Dedifferentiated amniotic fluid mesenchymal stem cell (primary cell): Measurements from ENCODE around the gene STX4.
"Not testable (repeated sequence)": the region's sequence is repeated elsewhere in the genome, so short reads cannot be mapped to it uniquely, and the experiment has no call there.

ENCODE experiments used
- DNase-seq: peaks from one replicate; pipeline ENCODE4 v3.0.0-alpha.2; 2016; ENCODE audit errors: extremely low spot score

The STX4 gene

DNA sequence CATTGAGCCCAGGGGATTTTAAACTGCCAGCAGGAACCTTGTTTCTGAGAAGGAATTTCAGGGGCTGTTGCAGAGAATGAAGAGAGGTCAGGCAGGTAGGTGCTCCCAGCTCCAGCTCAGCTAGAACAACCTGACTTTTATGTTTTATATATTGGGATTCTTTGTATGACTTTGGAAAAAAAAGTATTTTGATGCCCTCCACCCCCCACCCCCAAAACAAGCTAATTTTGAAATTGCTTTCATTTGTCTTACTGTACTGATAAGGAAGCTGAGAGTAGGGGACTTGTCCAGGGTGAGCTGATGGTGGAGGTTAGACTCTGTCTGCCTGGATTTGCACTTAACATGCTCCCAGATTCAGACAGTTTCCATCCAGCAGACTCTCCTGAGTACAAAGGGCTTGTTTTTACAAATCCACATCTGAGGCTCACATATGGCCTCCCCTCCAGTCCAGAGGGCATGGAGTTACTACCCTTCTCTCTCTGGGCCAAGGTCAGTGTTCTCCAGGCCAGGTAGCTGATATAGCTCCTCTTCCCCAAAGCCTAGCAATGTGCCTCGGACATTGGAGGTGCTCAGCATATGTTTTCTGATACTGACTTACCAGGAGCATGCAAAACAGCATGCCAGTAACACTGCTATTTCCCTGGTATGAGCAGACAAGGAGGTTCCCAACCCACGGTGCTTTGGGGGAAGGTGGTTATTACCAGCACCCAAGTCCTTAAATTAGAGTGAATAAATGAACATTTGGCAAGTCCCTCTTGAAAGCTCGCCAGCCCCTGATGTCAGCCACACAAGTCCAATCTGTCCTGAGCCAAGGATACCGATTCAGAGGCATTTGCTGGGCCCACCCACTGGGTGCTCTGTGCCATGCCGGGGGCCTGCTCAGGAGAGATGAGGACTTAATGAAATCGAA is 34.3 kb upstream of the STX4 start:
- DNase-seq: no peak

DNA sequence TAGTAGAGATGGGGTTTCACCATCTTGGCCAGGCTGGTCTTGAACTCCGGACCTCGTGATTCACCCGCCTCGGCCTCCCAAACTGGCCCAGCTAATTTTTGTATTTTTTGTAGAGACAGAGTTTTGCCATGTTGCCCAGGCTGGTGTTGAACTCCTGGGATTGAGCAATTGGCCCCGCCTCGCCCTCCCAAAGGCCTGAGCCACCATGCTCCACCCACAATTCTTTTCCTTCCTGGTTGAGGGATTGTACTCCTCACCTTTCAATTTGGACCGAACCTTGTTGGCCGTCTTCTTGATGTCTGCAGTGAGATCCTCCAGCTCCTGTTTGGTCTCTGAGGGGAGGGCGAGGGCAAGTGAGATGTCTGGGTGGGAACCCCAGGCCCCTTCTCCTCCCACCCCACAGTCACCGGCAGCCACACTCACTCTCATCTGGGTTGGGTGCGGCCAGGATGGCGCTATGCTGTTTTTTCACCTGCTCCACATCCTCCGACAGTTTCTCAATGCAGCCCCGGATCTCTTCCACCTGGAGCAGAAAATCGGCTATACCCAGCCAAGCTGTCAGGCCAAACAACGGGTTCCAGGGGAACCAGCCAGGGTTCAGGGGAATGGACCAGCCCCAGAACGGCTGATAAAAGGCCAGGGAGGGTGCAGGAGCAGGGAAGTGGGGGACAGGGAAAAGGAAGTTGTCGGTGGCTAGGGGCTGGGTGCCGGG is 32.5 kb upstream of the STX4 start:
- no peak for DNase-seq

DNA sequence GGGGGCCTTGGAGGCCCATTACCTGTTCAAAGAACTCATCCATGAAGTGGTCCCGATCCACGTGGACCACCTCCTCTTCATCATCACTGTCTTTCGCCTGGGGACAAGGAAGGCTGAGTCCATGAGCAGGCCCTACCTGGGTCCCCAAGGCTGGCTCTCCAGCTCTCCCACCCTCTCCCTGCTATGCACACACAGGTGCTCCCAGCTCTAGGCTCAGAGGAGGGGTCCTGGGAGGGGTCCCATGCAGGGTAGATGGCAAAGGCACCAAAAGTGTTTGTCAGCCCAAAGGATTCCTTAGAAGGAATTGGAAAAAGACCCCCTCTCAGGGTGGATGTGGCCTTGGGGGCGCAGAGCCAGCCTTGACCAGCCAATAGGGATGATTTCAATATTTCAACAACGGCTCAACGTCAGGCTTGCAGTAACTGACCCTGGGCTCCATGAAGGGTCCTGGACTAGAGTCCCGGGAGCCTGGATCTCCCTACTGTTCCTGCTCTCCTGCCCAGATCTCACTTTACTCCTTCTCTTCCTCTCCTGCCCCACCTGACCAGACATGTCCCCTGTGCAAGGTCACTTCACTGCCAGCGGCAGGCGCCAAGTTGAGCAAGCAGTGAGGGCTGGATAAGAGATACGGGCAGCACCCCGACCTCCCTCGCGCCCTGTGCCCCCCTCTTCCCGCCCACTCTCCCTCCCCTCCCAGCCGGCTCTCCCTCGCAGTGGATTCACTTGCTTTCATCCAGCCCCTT is 31.7 kb upstream of the STX4 start:
- no peak for DNase-seq

DNA sequence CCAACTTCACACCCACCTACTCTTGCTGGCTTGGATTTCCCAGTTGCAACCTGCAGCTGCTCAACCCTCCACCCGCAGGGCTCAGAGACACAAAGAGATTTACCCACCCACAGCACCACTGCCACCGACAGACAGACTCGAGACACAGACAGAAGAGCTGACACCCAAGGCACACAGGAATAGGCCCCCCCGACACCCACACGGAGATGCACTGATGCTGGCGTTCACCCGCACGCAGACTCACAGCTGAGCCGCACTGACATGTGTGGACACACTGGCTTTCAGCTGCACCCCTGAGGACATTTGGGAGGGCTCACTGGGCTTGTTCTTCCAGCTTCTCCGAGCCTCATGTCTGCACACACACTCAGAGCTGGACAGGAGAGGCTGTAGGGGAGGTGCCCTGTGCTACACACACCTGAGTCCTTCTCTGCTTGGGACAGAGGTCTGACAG is 31.1 kb upstream of the STX4 start:
- no peak for DNase-seq

DNA sequence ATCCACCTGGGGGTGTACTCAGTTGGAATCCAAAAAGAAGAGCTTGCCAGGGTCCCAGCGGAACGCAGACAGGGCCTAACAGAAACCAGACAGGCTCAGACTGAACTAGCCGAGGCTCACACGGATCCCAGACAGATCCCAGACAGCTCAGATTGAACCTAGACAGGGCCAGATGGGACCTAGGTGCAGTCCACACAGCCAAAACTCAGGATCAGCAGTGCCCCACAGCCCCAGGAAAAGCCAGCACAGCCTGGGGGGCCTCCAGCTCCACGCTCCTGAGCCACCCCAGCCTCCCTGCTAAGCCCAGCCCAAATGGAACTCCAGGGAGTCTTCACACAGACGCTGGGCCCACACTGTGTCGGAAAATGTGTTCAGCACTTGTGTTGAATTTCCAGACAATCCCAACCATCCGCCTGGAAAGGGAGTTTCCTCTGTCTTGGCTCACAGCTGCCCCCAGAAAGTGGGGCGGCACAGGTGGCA is 30.5 kb upstream of the STX4 start:
- DNase-seq: no peak

DNA sequence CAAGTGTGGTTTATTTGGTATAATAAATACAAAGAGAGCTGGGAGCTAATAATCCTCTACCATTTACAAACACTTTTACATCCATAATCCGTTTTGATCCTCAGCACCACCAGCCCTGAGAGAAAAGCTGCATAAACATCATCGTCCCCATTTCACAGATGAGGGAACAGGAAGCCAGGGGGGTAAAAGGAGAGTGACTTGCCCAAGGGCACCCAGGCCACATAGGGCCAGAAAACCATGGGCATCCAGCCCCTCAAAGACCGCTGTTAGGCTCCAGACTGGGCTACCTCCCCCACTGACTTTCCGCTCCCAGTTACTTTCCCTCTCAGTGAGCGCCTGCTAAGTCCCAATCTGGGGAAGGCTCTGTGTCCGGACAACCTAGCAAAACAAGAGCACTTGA is 29.6 kb upstream of the STX4 start:
- no peak for DNase-seq

DNA sequence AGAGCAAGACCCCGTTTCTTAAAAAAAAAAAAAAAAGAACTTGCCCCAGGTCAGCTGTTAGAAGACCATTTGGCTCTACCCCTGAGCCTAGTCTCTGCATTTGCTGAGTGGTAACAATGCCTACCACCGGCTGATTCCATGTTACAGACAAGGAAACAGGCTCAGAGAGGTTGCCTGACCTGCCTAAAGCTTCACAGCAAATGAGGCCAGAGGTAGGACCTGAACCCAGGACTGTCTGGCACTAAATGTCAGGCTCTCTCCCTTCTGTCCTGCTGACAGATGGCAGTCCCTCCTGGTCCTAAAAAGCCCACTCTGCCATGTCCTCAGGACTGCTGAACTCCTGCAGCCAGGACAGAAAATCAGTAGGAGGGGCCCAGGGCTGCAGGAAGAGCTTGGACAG is 28.7 kb upstream of the STX4 start:
- DNase-seq: no peak

DNA sequence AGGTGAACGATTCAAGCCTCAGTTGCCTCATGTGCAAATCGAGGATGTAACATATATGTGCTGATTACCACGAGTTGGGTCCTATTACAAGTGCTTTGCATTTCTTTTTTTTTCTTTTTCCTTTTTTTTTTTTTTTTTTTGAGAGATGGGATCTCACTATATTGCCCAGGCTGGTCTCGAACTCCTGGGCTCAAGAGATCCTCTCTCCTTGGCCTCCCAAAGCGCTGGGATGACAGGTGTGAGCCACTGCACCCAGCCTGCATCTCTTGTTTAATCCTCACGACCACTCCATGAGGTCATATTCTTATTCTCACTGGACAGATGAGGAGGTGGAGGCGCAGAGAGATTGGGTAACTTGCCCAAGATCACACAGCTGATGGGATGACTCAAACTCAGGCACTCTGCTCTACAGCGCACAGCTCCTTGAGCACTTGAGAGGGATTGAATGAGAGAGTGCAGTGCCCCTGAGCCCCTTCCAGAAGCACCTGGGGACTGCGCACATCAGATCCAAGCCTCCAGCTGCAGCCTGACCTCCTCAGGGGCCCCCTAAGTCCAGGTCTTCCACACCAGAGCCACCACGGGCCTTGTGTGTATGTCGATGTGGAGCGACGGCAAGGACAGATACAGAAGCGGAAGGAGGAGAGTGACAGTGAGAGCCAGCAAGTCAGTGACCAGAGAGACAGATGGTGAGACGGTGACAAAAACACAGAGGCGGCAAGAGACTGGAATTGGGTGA is 27.8 kb upstream of the STX4 start:
- no peak for DNase-seq

DNA sequence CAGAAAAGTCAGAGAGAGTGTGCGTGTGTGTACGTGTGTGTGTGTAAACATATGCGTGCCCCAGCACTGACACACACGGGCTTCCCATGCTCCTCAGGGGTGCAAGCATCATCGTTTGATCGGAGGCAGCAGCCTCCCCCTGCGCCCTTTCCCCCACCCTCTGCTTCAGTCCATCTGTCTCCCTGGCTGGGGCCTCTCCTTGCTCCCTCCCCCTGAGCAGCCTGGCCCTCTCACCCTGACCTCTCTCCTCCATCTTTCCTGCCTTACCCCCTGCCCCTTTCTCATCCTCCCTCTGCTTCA is 27.3 kb upstream of the STX4 start:
- DNase-seq: no peak

DNA sequence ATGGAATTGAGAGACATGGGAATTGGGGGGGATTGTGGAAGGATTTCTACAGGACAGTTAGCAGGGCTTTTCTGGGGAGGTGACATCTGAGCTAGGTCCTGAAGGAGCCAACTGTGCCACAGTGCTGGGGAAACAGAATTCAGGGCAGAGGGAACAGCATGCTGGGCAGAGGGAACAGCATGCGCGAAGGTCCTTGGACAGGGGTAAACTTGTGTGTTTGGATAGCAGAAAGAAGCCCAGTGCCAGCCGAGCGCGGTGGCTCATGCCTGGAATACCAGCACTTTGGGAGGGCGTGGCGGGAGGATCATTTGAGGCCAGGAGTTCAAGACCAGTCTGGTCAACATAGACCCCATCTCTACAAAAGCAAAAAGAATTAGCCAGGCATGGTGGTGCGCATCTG is 26.8 kb upstream of the STX4 start:
- no peak for DNase-seq

DNA sequence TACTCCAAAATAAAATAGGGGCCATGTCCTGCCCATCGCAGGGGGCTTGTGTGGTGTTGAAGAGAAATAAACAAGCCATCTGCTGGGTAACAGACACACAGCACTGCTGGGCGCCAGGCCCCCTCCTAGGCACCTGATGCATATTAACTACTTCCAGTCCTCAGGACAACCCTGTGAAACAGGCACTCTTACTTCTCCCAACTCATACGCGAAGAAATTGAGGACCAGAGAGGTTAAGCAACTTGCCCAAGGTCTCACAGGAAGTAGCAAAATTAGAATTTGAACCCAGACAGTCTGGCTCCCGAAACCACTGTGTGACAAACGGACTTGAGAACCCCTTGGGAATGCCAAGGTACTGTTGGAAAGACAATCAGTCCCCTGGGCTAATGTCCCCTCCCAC is 25.7 kb upstream of the STX4 start:
- no peak for DNase-seq

DNA sequence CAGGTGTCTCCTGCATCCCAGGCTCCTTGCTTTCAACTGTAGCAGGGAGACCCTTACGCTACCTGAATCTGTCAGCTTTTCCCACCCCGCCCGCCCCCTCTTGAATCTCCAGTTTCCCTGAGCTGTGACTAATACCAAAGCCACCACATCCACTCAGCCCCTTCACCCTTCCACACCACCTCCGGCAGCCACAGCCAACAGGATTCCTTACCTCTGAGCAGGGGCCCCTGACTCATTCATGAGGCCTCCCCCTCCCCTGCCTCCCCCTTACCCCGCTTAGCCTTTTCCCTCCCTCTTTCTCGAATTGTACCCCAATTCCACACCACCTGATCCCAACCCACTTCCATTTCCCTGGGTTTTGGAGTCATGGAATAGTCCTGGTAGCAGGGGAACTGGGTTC is 25.2 kb upstream of the STX4 start:
- DNase-seq: peak; percentile 24

DNA sequence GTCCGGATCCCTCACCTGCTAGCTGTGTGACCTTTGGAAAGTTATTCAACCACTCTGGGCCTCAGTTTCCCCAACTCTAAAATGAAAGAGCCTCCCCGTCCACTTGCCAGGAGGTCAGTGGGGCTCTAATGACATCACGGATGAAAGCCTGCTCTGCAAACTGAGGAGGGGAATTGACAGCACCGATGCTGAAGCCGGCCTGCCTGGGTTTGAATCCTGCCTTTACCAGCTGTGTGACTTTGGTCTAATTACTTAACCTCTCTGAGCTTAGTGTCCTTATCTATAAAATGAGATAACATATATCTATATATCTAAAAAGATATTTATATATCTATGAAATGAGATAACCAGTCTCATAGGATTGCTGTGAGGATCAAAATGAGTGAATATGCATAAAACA is 24.8 kb upstream of the STX4 start:
- no peak for DNase-seq

DNA sequence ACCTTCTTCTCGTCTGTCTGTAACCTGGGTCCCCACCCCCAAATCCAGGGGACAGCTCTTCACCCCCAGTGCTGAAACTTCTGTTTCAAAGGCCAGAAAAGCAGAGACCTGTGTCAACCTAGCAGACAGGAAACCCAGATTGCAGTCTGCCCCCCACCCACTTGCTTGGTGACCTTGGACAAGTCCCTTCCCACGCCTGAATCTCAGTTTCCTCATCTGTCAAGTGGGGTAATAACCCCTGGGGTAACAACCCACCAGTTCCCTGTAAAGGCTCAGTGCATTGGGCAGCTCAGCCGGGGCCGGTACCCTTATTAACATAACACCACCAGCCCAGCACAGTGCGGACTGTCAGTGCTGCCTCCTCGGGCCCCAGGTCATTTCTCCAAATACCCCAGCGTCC is 24.2 kb upstream of the STX4 start:
- DNase-seq: no peak

DNA sequence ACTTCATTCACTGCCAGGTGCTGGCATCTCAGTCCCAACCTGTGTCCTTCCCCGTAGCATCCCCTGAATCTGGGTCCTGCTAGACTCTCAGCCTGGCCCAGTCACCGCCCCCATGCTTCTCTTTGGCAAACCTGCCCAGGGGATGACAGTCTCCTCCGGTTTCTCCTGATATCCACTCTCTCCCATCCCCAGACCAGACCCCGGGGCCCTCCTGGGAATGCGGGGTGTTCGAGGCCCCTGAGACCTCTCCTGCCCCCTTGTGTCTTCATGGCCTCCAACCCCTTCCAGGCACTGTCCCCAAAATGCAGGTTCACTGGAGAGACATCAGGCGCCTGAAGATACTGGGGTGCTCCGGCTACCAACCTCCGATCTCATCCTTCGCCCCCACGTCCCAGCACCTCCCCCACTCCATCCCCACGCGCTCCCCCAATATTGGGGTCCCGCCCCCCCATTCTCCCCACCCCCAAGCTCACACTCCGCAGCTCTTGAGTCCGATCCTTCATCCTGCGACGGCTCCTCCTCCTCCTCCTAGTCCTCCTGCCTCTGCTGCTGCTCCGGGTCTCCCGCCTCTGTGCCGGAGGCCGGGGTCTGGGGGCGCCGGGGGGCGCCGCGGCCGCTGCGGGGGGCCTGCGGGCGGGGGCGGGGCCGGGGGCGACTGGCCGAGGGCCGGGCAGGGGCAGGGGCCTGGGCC is 23.3 kb upstream of the STX4 start:
- DNase-seq: no peak

DNA sequence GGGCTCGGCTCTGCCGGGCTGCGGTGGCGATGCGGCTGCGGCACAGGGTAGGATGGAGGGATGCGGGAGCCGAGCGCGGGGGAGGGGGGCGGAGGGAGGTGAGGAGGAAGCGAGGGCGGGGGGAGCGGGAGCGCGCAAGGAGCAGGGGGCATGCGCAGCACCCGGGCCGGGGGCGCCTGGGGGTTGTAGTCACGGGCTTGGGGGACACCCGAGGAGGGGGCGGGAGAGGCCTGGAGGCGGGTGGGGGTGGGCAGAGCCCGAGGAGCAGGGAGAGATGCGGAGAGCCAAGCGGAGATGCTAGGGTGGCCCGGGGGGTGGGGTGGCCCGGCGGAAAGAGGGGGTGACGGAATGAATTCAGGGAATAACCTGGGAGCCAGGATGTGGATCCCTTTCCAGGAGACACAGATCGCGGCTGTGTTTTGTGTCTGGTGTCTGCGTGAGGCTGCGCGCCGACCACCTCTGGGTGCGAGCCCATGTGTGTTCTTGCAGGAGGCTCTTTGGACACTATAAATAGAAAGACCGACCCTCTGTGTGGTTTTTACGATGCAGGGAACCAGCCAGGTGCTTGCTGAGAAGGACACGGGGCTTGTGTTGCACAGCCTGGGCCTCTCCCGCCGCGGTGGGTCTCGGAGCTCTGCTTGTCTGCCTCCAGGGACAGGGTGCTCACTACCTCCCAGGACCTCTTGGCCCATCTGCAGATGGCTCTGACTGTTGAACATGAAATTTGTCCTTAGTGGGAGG is 22.6 kb upstream of the STX4 start, which contains the start of gene STX1B:
TSS of gene STX1B (minus strand) at position 54 of the 741 bp plus-strand sequence. CDS start 242 bp downstream, outside the sequence.
- no peak for DNase-seq

DNA sequence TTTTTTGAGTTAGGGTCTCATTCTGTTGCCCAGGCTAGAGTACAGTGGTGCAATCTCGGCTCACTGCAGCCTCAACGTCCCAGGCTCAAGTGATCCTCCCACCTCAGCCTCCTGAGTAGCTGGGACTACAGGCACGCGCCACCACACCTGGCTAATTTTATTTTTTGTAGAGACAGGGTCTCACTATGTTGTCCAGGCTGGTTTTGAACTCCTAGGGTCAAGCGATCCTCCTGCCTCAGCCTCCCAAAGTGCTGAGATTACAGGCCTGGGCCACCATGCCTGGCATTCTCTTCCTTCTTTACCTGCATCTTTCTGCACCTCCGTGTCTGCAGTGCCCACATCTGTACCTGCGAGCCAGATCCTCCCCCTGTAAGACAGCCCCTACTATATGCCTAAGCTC is 21.5 kb upstream of the STX4 start:
- DNase-seq: not testable (repeated sequence)

DNA sequence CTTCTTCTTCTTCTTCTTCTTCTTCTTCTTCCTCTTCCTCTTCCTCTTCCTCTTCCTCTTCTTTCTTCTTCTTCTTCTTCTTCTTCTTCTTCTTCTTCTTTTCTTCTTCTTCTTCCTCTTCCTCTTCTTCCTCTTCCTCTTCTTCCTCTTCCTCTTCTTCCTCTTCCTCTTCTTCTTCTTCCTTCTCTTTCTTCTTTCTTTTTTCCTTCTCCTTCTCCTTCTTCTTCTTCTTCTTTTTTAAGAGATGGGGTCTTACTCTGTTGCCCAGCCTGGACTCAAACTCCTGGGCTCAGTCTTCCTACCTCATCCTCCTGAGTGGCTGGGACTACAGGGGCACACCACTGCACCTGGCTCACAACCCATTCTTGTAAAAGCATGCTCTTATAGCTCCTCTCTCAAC is 20.1 kb upstream of the STX4 start:
- DNase-seq: not testable (repeated sequence)

DNA sequence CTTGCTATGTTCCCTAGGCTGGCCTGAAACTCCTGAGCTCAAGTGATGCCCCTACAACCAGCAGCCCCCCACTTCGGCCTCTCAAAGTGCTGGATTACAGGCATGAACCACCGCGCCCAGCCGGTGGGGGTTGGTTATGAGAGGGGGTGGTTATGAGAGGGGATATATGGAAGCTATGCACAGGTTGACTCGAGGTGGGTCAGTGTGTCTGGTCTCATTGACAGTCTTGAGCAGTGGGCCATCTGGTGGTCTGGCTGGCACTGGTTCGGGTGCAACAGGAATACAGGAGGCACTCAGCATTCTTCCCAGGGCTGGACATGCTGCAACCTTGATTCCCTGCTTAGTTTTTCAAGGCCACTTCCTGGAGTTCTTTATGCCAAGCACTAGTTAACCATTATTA is 17.3 kb upstream of the STX4 start:
- DNase-seq: no peak

DNA sequence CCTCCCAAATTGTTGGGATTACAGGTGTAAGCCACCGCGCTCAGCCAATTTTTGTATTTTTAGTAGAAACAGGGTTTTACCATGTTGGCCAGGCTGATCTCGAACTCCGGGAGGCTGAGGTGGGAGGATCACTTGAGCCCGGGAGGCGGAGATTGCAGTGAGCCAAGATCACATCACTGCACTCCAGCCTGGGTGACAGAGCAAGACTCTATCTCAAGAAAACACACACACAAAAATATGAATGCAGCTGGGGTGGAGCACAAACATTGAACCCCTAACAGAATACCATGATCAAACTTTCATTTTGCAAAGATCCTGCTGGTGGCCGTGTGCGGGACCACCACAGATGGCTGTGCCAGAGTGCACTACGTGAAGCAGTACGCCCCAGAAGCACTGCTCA is 15.6 kb upstream of the STX4 start:
- DNase-seq: not testable (repeated sequence)
